Glomerular endothelial cell (primary cell): Measurements from ENCODE around the gene KRT13. TPM values are rescaled to one million over a fixed set of nuclear protein-coding genes. Genes with fewer than 3 reads are reported as not detected.
A peak's percentile ranks its signal among the peaks of the same experiment; 100 is the strongest.

Source experiments
- DNase-seq: peaks from one replicate; pipeline ENCODE4 v3.0.0-alpha.2; 2011; ENCODE audit warnings: low read depth, low spot score; ENCODE audit errors: extremely low read depth
- total RNA-seq: library from RNA; depleted of rRNA; stranded (reverse); fragments of >200 nt; gene quantifications from 2 replicates; pipeline ENCODE4 v1.2.3, GENCODE V29; 2015

Gene KRT13
- total RNA-seq, 1 donor from 2014 or later, result not detected

GRCh38 chr17:41537990-41538389, 32.6 kb upstream of the KRT13 start:
- DNase-seq, result no peak

GRCh38 chr17:41537614-41537954, 32.2 kb upstream of the KRT13 start:
- no peak for DNase-seq

DNA sequence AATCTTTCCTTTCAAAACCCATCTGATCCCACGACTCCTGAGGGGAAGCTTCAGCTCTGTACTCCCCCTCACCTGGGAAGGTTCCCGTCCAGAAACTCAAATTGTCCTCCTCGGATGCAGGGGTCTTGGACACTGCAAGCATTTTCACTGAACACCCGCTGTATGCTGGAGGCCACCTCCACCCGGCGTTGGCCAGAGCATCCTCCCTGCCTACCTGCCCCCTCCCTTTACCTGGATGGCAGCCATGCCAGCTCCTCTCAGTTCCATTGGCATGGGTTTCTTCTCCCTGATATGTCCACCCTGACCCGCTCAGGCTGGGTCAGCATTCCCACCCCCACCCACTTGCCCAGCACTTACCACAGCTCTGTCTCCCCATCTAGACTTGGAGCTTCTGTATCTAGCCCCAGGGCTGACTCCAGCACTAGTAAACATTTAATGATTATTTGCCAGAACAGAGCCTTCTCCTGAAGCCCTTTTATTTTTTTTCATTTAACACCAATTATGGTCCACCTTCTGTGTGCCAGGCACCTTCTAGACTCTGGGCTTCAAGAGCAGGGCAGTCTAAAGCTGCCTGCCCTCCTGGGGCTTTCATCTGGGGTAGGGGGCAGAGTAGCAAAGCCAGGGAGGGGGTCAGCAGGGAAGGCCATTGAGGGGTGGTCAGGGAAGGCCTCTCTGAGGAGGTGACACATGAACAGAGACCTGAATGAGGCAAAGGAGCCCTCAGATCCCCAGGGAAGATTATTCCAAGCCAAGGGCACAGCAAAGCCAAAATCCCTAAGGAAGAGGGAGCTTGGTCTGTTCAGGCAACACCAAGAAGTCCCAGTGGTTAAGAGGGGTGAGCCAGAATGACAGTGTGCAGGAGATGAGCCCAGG, 31.6 kb upstream of the KRT13 start:
- no peak for DNase-seq

- DNase-seq, result no peak
These were observed 30.5 kb upstream of the KRT13 start for GRCh38 chr17:41535764-41536481.

- no peak for DNase-seq
These were observed 29.6 kb upstream of the KRT13 start for GRCh38 chr17:41534899-41535546.

DNA sequence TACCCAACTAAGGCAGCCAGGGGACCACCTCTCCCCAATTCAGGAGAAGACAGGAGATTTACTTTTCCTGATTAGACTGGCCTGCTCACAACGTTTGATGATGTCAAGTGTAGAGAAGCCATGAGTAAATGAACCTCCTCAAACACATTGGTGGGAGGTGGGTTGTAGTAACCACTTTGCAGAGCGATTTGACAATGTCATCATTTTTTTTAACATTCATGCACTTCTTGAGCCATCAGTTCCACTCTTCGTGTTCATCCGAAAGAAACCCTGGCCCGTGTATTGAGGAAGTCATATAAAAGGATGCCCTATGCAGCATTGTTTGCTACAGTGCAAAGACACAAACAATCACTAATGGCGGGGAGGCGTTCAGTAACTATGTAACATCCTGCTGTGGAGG, 28.2 kb upstream of the KRT13 start:
- no peak for DNase-seq

- no peak for DNase-seq
These were observed 27.6 kb upstream of the KRT13 start for GRCh38 chr17:41532947-41533570.

DNA sequence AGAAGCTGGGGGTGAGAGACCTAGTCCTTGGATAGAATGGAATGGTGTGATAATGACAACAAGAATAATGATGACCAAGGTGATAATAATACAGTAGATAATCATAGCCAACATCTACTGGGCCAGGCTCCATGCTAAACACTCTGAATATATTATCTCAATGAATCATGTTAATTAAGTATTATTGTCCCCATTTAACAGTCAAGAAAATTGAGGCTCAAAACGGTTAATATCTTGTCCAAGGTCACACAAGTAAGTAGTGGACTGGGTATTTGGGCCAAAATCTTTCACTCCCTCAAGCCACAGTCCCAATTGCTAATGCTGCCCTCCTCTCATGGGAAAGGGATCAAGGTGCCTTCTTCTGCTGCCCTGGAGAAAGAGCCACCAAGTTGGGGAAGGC, 26.6 kb upstream of the KRT13 start:
- no peak for DNase-seq

GRCh38 chr17:41530062-41531048, 24.9 kb upstream of the KRT13 start:
- peak; percentile 65 for DNase-seq

DNA sequence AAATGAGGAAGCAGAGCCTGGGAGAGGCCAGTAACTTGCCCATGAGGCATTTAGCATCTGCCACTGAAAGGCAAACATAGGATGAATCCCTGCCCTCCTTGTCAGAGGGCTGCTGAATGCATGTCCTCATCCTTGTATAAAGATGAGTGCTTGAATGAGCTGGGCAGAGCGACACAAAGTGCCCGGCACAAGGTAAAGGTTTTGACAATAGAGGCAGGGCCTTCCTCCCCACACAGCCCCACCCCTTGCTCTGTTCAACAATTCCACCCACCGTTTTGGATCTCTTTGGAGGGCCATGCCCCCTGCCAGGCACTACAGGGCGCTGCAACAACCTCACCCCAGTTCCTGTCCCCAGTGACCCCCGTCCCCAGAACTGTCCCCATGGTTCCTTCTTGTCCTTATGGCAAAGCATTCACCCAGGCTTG, 24.1 kb upstream of the KRT13 start:
- no peak for DNase-seq

GRCh38 chr17:41528959-41529353, 23.5 kb upstream of the KRT13 start:
- no peak for DNase-seq

DNA sequence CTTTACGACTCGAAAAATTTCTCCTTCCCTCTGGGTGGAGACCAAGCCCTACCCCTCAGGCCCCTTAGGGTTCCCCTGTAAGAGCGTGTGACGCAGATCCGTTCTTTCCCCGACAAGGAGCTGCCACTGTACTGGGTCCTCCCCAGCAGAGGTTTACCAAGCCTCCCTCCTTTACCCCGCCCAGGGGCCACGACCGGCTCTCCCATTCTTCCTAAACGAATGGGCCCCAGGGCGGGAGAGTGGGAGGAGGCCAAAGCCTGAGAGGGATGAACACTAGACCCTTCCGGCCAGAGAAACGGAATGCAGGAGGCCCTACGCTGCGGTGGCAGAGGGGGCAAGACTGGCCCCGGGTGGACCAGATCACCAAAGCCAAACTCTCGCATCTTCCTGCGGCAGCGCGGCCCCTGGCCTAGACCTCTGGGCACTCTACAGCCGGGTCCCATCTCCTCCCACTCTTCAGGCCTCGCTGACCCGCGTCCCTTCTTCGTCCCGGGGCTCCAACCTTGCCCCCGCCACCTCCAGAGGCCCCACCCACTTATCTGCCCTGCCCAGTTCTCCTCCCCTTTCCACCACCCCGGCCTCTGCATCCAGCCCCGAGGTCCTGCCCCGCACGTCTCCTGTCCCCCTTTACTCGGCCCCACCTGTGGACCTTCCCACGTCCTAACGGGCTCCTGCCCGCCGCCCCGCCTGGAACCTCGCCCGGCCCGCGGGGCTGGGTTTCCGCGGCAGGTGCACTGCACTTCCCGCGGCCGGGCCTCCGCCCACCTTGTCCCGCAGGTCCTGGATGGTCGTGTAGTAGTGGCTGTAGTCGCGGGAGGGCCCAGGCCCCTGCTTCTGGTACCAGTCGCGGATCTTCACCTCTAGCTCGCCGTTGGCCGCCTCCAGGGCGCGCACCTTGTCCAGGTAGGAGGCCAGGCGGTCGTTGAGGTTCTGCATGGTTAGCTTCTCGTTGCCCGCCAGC, 21.9 kb upstream of the KRT13 start:
- DNase-seq, result no peak

GRCh38 chr17:41524261-41524660, 18.8 kb upstream of the KRT13 start:
- DNase-seq, result no peak

GRCh38 chr17:41523787-41524186, 18.4 kb upstream of the KRT13 start:
- no peak for DNase-seq

DNA sequence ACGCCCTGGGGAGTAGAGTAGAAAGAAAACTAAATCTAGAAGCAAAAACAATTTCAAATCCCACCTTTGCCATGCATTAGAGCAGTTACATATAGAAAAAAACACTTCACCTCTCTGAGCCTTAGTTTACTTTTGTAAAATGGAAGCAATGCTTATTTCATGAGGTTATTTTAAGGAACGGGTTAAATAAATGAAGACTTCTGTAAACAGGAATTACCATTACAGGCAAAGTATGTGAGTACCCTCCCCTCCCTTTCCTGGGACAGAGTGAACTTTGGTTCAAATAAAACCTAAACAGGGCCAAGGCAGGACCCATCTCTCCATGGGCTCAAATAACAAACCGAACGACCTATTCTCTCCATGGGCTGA, 17.8 kb upstream of the KRT13 start:
- DNase-seq, result no peak

- DNase-seq, result no peak
These were observed 17.2 kb upstream of the KRT13 start for GRCh38 chr17:41522301-41523224.

DNA sequence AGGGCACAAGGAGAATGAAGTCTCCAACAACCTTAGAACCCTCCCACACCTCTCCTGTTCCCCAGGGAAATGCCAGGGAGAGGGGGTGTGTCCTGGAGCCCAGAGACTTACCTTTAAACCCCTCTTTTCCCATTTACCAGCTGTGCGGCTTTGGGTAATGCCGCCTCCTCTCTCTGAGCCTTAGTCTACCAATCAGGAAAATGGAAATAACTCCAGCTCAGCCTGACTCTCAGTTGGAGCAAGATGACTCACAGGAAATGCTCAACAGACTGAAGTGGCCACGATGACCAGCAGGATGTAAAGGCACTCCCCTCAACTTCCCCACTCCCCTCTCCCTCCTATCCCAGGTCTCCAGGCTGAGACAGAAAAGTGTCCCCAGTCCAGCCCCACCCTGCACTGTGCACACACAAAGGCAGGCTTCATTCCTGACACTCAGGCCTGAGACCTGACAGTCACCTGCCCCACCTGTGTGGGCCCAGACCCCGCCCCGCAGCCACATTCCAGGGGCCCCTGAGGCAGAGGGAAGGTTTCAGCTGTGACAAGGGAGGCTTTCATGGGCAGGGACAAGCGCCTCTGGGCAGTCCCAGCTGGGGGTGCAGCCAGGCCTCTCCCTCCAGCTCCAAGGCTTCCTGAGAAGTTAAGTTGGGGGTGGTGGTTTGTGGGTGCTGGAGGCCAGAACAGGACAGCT, 16.3 kb upstream of the KRT13 start:
- DNase-seq, result peak; percentile 47
